NCI-H1417 (cell line): ENCODE data around the gene ICAM2.

Experiments
- DNase-seq, 3 experiments: peaks; one replicate each; lab custom pipeline; 2025; lab: John Stamatoyannopoulos, UW

ICAM2 gene

GRCh38 chr17:64020056-64020766 lies at the start of gene ICAM2:
Gene ICAM2, minus strand, starts transcription at chr17:64020633. Its CDS starts 13,942 bp downstream, at chr17:64006691.
- peak in 2 of 3 experiments; percentile 63 to 66 for DNase-seq

- no peak for DNase-seq
These were observed 49.8 kb upstream of the ICAM2 start for GRCh38 chr17:64070213-64070612.

GRCh38 chr17:64069143-64069542 lies 48.7 kb upstream of the ICAM2 start:
- no peak for DNase-seq

GRCh38 chr17:64067657-64068056 lies 47.2 kb upstream of the ICAM2 start:
- DNase-seq: no peak

- DNase-seq: no peak
These were observed 46.3 kb upstream of the ICAM2 start for GRCh38 chr17:64066716-64067115.

GRCh38 chr17:64065161-64065560 lies 44.7 kb upstream of the ICAM2 start:
- no peak for DNase-seq

GRCh38 chr17:64064331-64064730 lies 43.9 kb upstream of the ICAM2 start:
- no peak for DNase-seq

- peak in 2 of 3 experiments; percentile 15 to 50 for DNase-seq
These were observed 43.4 kb upstream of the ICAM2 start for GRCh38 chr17:64063766-64064224.

- peak in 1 of 3 experiments; percentile 9 for DNase-seq
These were observed 42.7 kb upstream of the ICAM2 start for GRCh38 chr17:64063088-64063487.

- no peak for DNase-seq
These were observed 40.9 kb upstream of the ICAM2 start for GRCh38 chr17:64061178-64061898.

- DNase-seq: no peak
These were observed 39.9 kb upstream of the ICAM2 start for GRCh38 chr17:64060331-64060730.

- no peak for DNase-seq
These were observed 39.3 kb upstream of the ICAM2 start for GRCh38 chr17:64059756-64060155.

GRCh38 chr17:64058621-64059020 lies 38.2 kb upstream of the ICAM2 start:
- DNase-seq: no peak

- no peak for DNase-seq
These were observed 37.3 kb upstream of the ICAM2 start for GRCh38 chr17:64057701-64058263.

GRCh38 chr17:64056269-64057005 lies 36.0 kb upstream of the ICAM2 start:
- DNase-seq: no peak

GRCh38 chr17:64055183-64056142 lies 35.0 kb upstream of the ICAM2 start:
- DNase-seq: no peak

- DNase-seq: no peak
These were observed 33.9 kb upstream of the ICAM2 start for GRCh38 chr17:64054304-64054703.

GRCh38 chr17:64053101-64053500 lies 32.7 kb upstream of the ICAM2 start:
- no peak for DNase-seq

- no peak for DNase-seq
These were observed 30.7 kb upstream of the ICAM2 start for GRCh38 chr17:64051153-64051552.

- DNase-seq: no peak
These were observed 28.4 kb upstream of the ICAM2 start for GRCh38 chr17:64048805-64049204.

- DNase-seq: no peak
These were observed 24.7 kb upstream of the ICAM2 start for GRCh38 chr17:64045176-64045575.
